Mesothelial cell of epicardium (in vitro differentiated cells): ENCODE results near the gene CTNS. TPM values are rescaled to one million over a fixed set of nuclear protein-coding genes. Genes with fewer than 3 reads are reported as not detected.

ENCODE experiments used
- DNase-seq, 2 experiments: peaks; one replicate each; pipeline ENCODE4 v3.0.0; 2021; ENCODE audit warnings: low spot score in 2 of 2; ENCODE audit not compliant: unreplicated experiment in 2 of 2
- H3K27ac Mint-ChIP-seq: 2 replicates; pipeline ENCODE4 v1.8.0; 2021; ENCODE audit warnings: mixed read lengths
- H3K27me3 Mint-ChIP-seq: 2 replicates; pipeline ENCODE4 v1.8.0; 2021; ENCODE audit warnings: low read depth, mixed read lengths
- H3K36me3 Mint-ChIP-seq: 2 replicates; pipeline ENCODE4 v1.8.0; 2021; ENCODE audit warnings: mixed read lengths
- H3K4me1 Mint-ChIP-seq: 2 replicates; pipeline ENCODE4 v1.8.0; 2021; ENCODE audit warnings: mixed read lengths
- H3K4me3 Mint-ChIP-seq: 2 replicates; pipeline ENCODE4 v1.8.0; 2021; ENCODE audit warnings: mild to moderate bottlenecking, moderate library complexity, mixed read lengths
- H3K9me3 Mint-ChIP-seq: 2 replicates; pipeline ENCODE4 v1.8.0; 2021; ENCODE audit warnings: mixed read lengths
- CTCF ChIP-seq: fragments of 200-600 bp; sonication (generic); IDR thresholded peaks from one replicate; pipeline ENCODE4 v1.5.0; 2021; ENCODE audit warnings: antibody characterized with exemption; ENCODE audit not compliant: unreplicated experiment
- total RNA-seq: library from RNA; stranded (reverse); gene quantifications from 3 replicates; pipeline ENCODE4 v1.2.1, GENCODE V29; 2021

The CTNS gene
- total RNA-seq, 1 donor from 2014 or later: 13.4 TPM

GRCh38 chr17:3682033-3682432, 45.5 kb downstream of the CTNS start:
- no peak overlapping the region for H3K4me3 Mint-ChIP-seq
- H3K27ac Mint-ChIP-seq: no peak overlapping the region
- peaks cover 35% of the 10 kb centered on the region for H3K27me3 Mint-ChIP-seq
- no peak for TF ChIP-seq CTCF
- no peak for DNase-seq
- H3K36me3 Mint-ChIP-seq: no peaks in the 10 kb centered on the region
- no peaks in the 10 kb centered on the region for H3K9me3 Mint-ChIP-seq
- H3K4me1 Mint-ChIP-seq: no peaks in the 10 kb centered on the region

GRCh38 chr17:3683054-3683511, 46.5 kb downstream of the CTNS start:
- no peak for DNase-seq
- Mint-ChIP-seq H3K27ac (no peak overlapping the region), H3K27me3 (peaks cover 28% of the 10 kb centered on the region)

GRCh38 chr17:3685174-3685573, 48.6 kb downstream of the CTNS start:
- no peak for TF ChIP-seq CTCF
- Mint-ChIP-seq H3K27me3 (peaks cover 25% of the 10 kb centered on the region), H3K4me3 (no peak overlapping the region), H3K9me3 (no peaks in the 10 kb centered on the region), H3K36me3 (no peaks in the 10 kb centered on the region), H3K27ac (no peak overlapping the region), H3K4me1 (no peaks in the 10 kb centered on the region)
- DNase-seq: no peak

More at GRCh38 chr17:3683054-3683511, 46.5 kb downstream of the CTNS start:
- no peaks in the 10 kb centered on the region for H3K9me3 Mint-ChIP-seq
- TF ChIP-seq CTCF: peak; percentile 60
- no peaks in the 10 kb centered on the region for H3K36me3 Mint-ChIP-seq
- no peak overlapping the region for H3K4me3 Mint-ChIP-seq
- no peaks in the 10 kb centered on the region for H3K4me1 Mint-ChIP-seq

- Mint-ChIP-seq H3K9me3 (no peaks in the 10 kb centered on the region), H3K4me1 (no peaks in the 10 kb centered on the region), H3K36me3 (no peaks in the 10 kb centered on the region), H3K27ac (no peak overlapping the region), H3K27me3 (peaks cover 22% of the 10 kb centered on the region), H3K4me3 (no peak overlapping the region)
- TF ChIP-seq CTCF: no peak
- DNase-seq: no peak
These were observed 51.5 kb downstream of the CTNS start for GRCh38 chr17:3688027-3688553.

- no peaks in the 10 kb centered on the region for H3K4me1 Mint-ChIP-seq
- no peak overlapping the region for H3K27ac Mint-ChIP-seq
- no peak overlapping the region for H3K4me3 Mint-ChIP-seq
- H3K36me3 Mint-ChIP-seq: no peaks in the 10 kb centered on the region
- TF ChIP-seq CTCF: no peak
- no peak for DNase-seq
- no peaks in the 10 kb centered on the region for H3K9me3 Mint-ChIP-seq
- peaks cover 25% of the 10 kb centered on the region for H3K27me3 Mint-ChIP-seq
These were observed 52.3 kb downstream of the CTNS start for GRCh38 chr17:3688852-3689261.
